ENCODE results near the gene GXYLT2.
A peak's percentile ranks its signal among the peaks of the same experiment; 100 is the strongest.

GXYLT2 gene

GRCh38 chr3:72887705-72888545 lies at the start of gene GXYLT2:
Gene GXYLT2 (plus strand): TSS chr3:72888046. CDS start chr3:72888234, 188 bp downstream.
- DNase-seq (ENCODE audit: low read depth in 2 of 2) = peak in 1 of 2 experiments; percentile 26

- no peak for DNase-seq (ENCODE audit: low read depth in 2 of 2)
These were observed 48.8 kb upstream of the GXYLT2 start for GRCh38 chr3:72839057-72839456.

GRCh38 chr3:72844436-72844993 lies 43.3 kb upstream of the GXYLT2 start:
- DNase-seq (ENCODE audit: low read depth in 2 of 2) = no peak

GRCh38 chr3:72846166-72846565 lies 41.7 kb upstream of the GXYLT2 start:
- no peak for DNase-seq (ENCODE audit: low read depth in 2 of 2)

- DNase-seq (ENCODE audit: low read depth in 2 of 2) = no peak
These were observed 40.6 kb upstream of the GXYLT2 start for GRCh38 chr3:72847282-72847681.

- peak; percentile 94 to 95 for DNase-seq (ENCODE audit: low read depth in 2 of 2)
These were observed 39.8 kb upstream of the GXYLT2 start, which contains the start of gene SHQ1 for GRCh38 chr3:72847751-72848702. Gene SHQ1 (minus strand): TSS chr3:72848445. CDS start chr3:72848340, 105 bp downstream.

- DNase-seq (ENCODE audit: low read depth in 2 of 2) = peak; percentile 3 to 24
These were observed 39.2 kb upstream of the GXYLT2 start for GRCh38 chr3:72848703-72849081.

- DNase-seq (ENCODE audit: low read depth in 2 of 2) = no peak
These were observed 32.8 kb upstream of the GXYLT2 start for GRCh38 chr3:72855001-72855400.

- DNase-seq (ENCODE audit: low read depth in 2 of 2) = no peak
These were observed 27.8 kb upstream of the GXYLT2 start for GRCh38 chr3:72860053-72860452.

GRCh38 chr3:72860846-72861245 lies 27.0 kb upstream of the GXYLT2 start:
- DNase-seq (ENCODE audit: low read depth in 2 of 2) = no peak

GRCh38 chr3:72862314-72863090 lies 25.3 kb upstream of the GXYLT2 start:
- no peak for DNase-seq (ENCODE audit: low read depth in 2 of 2)

- no peak for DNase-seq (ENCODE audit: low read depth in 2 of 2)
These were observed 15.7 kb upstream of the GXYLT2 start for GRCh38 chr3:72872183-72872582.

GRCh38 chr3:72887343-72887704 lies 522 bp upstream of the GXYLT2 start:
- no peak for DNase-seq (ENCODE audit: low read depth in 2 of 2)

- no peak for DNase-seq (ENCODE audit: low read depth in 2 of 2)
These were observed 882 bp downstream of the GXYLT2 start for GRCh38 chr3:72888546-72889309.

GRCh38 chr3:72889310-72890165 lies 1.7 kb downstream of the GXYLT2 start:
- no peak for DNase-seq (ENCODE audit: low read depth in 2 of 2)

GRCh38 chr3:72890166-72890925 lies 2.5 kb downstream of the GXYLT2 start:
- no peak for DNase-seq (ENCODE audit: low read depth in 2 of 2)

- no peak for DNase-seq (ENCODE audit: low read depth in 2 of 2)
These were observed 3.4 kb downstream of the GXYLT2 start for GRCh38 chr3:72891053-72891855.
